HepG2 (cell line): ENCODE measurements around the gene DUS1L. TPM values are rescaled to one million over a fixed set of nuclear protein-coding genes. Genes with fewer than 3 reads are reported as not detected.

Experiments used
- ADNP ChIP-seq: sonication (generic); formaldehyde crosslinking; IDR thresholded peaks from 2 replicates; pipeline ENCODE4 v1.4.0; 2020; ENCODE audit warnings: missing genetic modification reagents
- ATF7-NPFF ChIP-seq: sonication (generic); formaldehyde crosslinking; IDR thresholded peaks from 2 replicates; pipeline ENCODE4 v1.8.1; 2023; ENCODE audit warnings: mild to moderate bottlenecking, low read depth, missing genetic modification reagents, moderate library complexity
- GATA4 ChIP-seq: sonication (generic); IDR thresholded peaks from 2 replicates; pipeline ENCODE4 v1.6.1; 2016; ENCODE audit warnings: antibody characterized with exemption, low read depth, borderline replicate concordance
- GATAD2A ChIP-seq: IDR thresholded peaks from 2 replicates; pipeline ENCODE4 v1.6.1; 2016
- GZF1 ChIP-seq: sonication (generic); formaldehyde crosslinking; IDR thresholded peaks from 2 replicates; pipeline ENCODE4 v1.5.1; 2020; ENCODE audit warnings: mild to moderate bottlenecking, missing genetic modification reagents
- HDAC1 ChIP-seq: sonication (generic); formaldehyde crosslinking; IDR thresholded peaks from 2 replicates; pipeline ENCODE4 v1.5.1; 2020; ENCODE audit warnings: mild to moderate bottlenecking, missing genetic modification reagents
- HMGA1 ChIP-seq: sonication (generic); formaldehyde crosslinking; conservative IDR thresholded peaks from 2 replicates; pipeline ENCODE4 v1.4.0; 2020; ENCODE audit warnings: missing genetic modification reagents
- IKZF1 ChIP-seq: fragments of 450-650 bp; IDR thresholded peaks from 2 replicates; pipeline ENCODE4 v1.7.1; 2016
- IKZF4 ChIP-seq: sonication (generic); formaldehyde crosslinking; IDR thresholded peaks from 2 replicates; pipeline ENCODE4 v1.5.1; 2020; ENCODE audit warnings: borderline replicate concordance, mild to moderate bottlenecking, low read depth, missing genetic modification reagents; ENCODE audit errors: not compliant biosample characterization
- JUND ChIP-seq: sonication (generic); formaldehyde crosslinking; IDR thresholded peaks from 2 replicates; pipeline ENCODE4 v1.8.0; 2022; ENCODE audit warnings: mild to moderate bottlenecking, missing genetic modification reagents
- KLF12 ChIP-seq: sonication (generic); formaldehyde crosslinking; IDR thresholded peaks from 2 replicates; pipeline ENCODE4 v1.4.0; 2020; ENCODE audit warnings: missing genetic modification reagents, borderline replicate concordance
- MTF1 ChIP-seq: sonication (generic); formaldehyde crosslinking; IDR thresholded peaks from 2 replicates; pipeline ENCODE4 v1.5.0; 2020; ENCODE audit warnings: missing genetic modification reagents
- MZF1 ChIP-seq: sonication (generic); formaldehyde crosslinking; IDR thresholded peaks from 2 replicates; pipeline ENCODE4 v1.8.1; 2023; ENCODE audit warnings: mild to moderate bottlenecking, missing genetic modification reagents, borderline replicate concordance
- NCOA1 ChIP-seq: sonication (generic); formaldehyde crosslinking; IDR thresholded peaks from 2 replicates; pipeline ENCODE4 v1.9.0; 2021; ENCODE audit warnings: missing genetic modification reagents
- NFIC ChIP-seq: IDR thresholded peaks from 2 replicates; pipeline ENCODE4 v1.6.1; 2012; ENCODE audit warnings: mild to moderate bottlenecking, low read length, inconsistent platforms
- NFYC ChIP-seq: IDR thresholded peaks from 2 replicates; pipeline ENCODE4 v1.6.1; 2016; ENCODE audit warnings: missing genetic modification reagents, missing compliant biosample characterization
- PPARG ChIP-seq: conservative IDR thresholded peaks from 2 replicates; pipeline ENCODE4 v1.6.1; 2016; ENCODE audit warnings: missing biosample characterization, missing genetic modification reagents
- SNAPC2 ChIP-seq: sonication (generic); formaldehyde crosslinking; IDR thresholded peaks from 2 replicates; pipeline ENCODE4 v1.8.1; 2022; ENCODE audit warnings: mild to moderate bottlenecking, missing genetic modification reagents
- SOX6 ChIP-seq, 2 experiments: fragments of 450-650 bp in 1 of 2; sonication (generic) in 1 of 2; formaldehyde crosslinking in 1 of 2; IDR thresholded peaks; 2 replicates each; pipeline versions ENCODE4 v1.4.0 to v1.6.1; 2017 to 2020; ENCODE audit warnings: antibody characterized with exemption in 1 of 2, mild to moderate bottlenecking in 1 of 2, missing genetic modification reagents in 1 of 2
- TARDBP ChIP-seq: sonication (generic); formaldehyde crosslinking; IDR thresholded peaks from 2 replicates; pipeline ENCODE4 v1.8.0; 2022; ENCODE audit warnings: mild to moderate bottlenecking, missing genetic modification reagents
- TSC22D2 ChIP-seq: sonication (generic); formaldehyde crosslinking; IDR thresholded peaks from 2 replicates; pipeline ENCODE4 v1.5.1; 2020; ENCODE audit warnings: missing genetic modification reagents, mild to moderate bottlenecking, borderline replicate concordance
- ZMAT5 ChIP-seq: sonication (generic); formaldehyde crosslinking; IDR thresholded peaks from 2 replicates; pipeline ENCODE4 v1.5.0; 2020; ENCODE audit warnings: mild to moderate bottlenecking, low read depth, missing genetic modification reagents, borderline replicate concordance
- ZNF441 ChIP-seq: sonication (generic); formaldehyde crosslinking; IDR thresholded peaks from 2 replicates; pipeline ENCODE4 v1.7.0; 2021; ENCODE audit warnings: missing genetic modification reagents, borderline replicate concordance
- ZNF557 ChIP-seq: sonication (generic); formaldehyde crosslinking; IDR thresholded peaks from 2 replicates; pipeline ENCODE4 v1.4.0; 2020; ENCODE audit warnings: missing genetic modification reagents
- ZNF569 ChIP-seq: sonication (generic); formaldehyde crosslinking; IDR thresholded peaks from 2 replicates; pipeline ENCODE4 v1.5.0; 2020; ENCODE audit warnings: mild to moderate bottlenecking, missing genetic modification reagents, moderate library complexity, borderline replicate concordance
- ZNF678 ChIP-seq: sonication (generic); formaldehyde crosslinking; IDR thresholded peaks from 2 replicates; pipeline ENCODE4 v1.4.0; 2020; ENCODE audit warnings: mild to moderate bottlenecking, missing genetic modification reagents
- polyA plus RNA-seq, 8 experiments: library from polyadenylated mRNA; depleted of rRNA in 3 of 8; stranded (reverse) in 7 of 8; unstranded in 1 of 8; fragments of >200 nt; fragmentation: Illumina TruSeq in 4 of 8; extraction: Trizol in 4 of 8; gene quantifications; 2 replicates each; pipeline versions ENCODE4 v1.2.1 to v1.2.3, GENCODE V29; 2011 to 2016; ENCODE audit warnings: low read depth in 4 of 8, missing spikeins in 1 of 8, mixed read lengths in 1 of 8; ENCODE audit not compliant: insufficient read depth in 1 of 8
- total RNA-seq, 5 experiments: library from RNA; depleted of rRNA; stranded (reverse); fragments of >200 nt; fragmentation: Illumina TruSeq; extraction: Trizol; gene quantifications; 2 replicates each; pipeline ENCODE4 v1.2.3, GENCODE V29; 2016; ENCODE audit warnings: low read depth in 1 of 5
- TF ChIP-seq, protein P1 (sequence below): sonication (generic); formaldehyde crosslinking; IDR thresholded peaks from 2 replicates; pipeline ENCODE4 v1.4.0; 2020; ENCODE audit warnings: missing genetic modification reagents
- TF ChIP-seq, protein P2 (sequence below): sonication (generic); formaldehyde crosslinking; IDR thresholded peaks from 2 replicates; pipeline ENCODE4 v1.4.0; 2020; ENCODE audit warnings: mild to moderate bottlenecking, missing genetic modification reagents
- TF ChIP-seq, protein P3 (sequence below): sonication (generic); formaldehyde crosslinking; IDR thresholded peaks from 2 replicates; pipeline ENCODE4 v1.4.0; 2020; ENCODE audit warnings: missing genetic modification reagents
- TF ChIP-seq, protein P4 (sequence below): sonication (generic); formaldehyde crosslinking; IDR thresholded peaks from 2 replicates; pipeline ENCODE4 v1.4.0; 2020; ENCODE audit warnings: mild to moderate bottlenecking, missing genetic modification reagents

DUS1L gene
- total and polyA plus RNA-seq, 2 of the 13 experiments (the other 11 are each of a cell fraction or from before 2014, with no cell fraction given) = 81.0 to 109 TPM

DNA sequence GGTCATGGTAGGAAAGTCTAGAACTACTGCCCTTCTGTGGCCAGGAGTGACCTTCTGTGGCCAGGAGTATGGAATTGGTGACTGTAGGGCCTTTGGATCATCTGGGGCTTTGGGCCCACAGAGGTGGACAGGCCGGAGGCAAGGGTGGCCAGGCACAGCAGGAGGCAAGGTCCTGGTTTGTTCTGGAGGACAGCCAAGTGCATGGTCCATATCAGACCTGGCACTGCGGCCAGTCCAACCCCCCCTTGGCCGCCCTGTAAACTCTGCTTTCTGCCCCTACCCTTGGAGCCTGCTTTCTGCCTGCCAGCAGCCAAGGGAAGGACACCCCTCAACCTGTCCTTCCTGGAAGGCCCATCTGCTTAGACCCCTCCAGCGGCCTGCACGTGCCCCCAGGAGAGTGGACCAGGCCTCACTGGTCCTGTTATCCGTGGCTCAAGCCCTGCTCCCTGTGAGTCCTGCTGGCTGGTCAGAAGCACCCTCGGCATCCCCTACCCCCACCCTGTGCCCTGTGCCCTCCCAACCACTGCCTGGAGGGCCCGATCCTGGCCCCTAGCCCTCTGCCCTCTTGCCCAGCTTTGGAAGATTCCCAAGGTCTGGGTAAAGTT lies 25.8 kb downstream of the DUS1L start (continued):
- TF ChIP-seq KLF12 (CRISPR knock-in tag) = no peak
- TF ChIP-seq GATA4 = no peak
- no peak for TF ChIP-seq ADNP (CRISPR knock-in tag)
- TF ChIP-seq, protein P1, sequence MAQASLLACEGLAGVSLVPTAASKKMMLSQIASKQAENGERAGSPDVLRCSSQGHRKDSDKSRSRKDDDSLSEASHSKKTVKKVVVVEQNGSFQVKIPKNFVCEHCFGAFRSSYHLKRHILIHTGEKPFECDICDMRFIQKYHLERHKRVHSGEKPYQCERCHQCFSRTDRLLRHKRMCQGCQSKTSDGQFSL = no peak; the same call in 1 of the 2 replicates
- TF ChIP-seq TSC22D2 (CRISPR knock-in tag) = no peak
- no peak for TF ChIP-seq ZNF557 (CRISPR knock-in tag)
- no peak for TF ChIP-seq ZMAT5 (CRISPR knock-in tag)
- TF ChIP-seq MTF1 (CRISPR knock-in tag) = no peak
- TF ChIP-seq ZNF441 (CRISPR knock-in tag) = no peak
- no peak for TF ChIP-seq ZNF678 (CRISPR knock-in tag)
- no peak for TF ChIP-seq ATF7-NPFF (CRISPR knock-in tag)
- TF ChIP-seq JUND (CRISPR knock-in tag) = no peak
- TF ChIP-seq GZF1 (CRISPR knock-in tag) = no peak
- TF ChIP-seq SOX6 (IDR thresholded peaks at IDR 0.05) = no peak
- peak; percentile 56 for TF ChIP-seq SOX6 (CRISPR knock-in tag; IDR thresholded peaks at IDR 0.05)
- TF ChIP-seq GATAD2A = peak; percentile 55
- no peak for TF ChIP-seq PPARG
- TF ChIP-seq NCOA1 (CRISPR knock-in tag) = no peak
- TF ChIP-seq NFIC = no peak; the same call in 1 of the 2 replicates
- TF ChIP-seq IKZF1 = no peak
- TF ChIP-seq SNAPC2 = no peak
- TF ChIP-seq, protein P2, sequence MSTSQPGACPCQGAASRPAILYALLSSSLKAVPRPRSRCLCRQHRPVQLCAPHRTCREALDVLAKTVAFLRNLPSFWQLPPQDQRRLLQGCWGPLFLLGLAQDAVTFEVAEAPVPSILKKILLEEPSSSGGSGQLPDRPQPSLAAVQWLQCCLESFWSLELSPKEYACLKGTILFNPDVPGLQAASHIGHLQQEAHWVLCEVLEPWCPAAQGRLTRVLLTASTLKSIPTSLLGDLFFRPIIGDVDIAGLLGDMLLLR = no peak
- TF ChIP-seq ZNF569 (CRISPR knock-in tag) = no peak
- TF ChIP-seq IKZF4 = no peak
- TF ChIP-seq HMGA1 (CRISPR knock-in tag) = no peak
- TF ChIP-seq TARDBP = no peak
- no peak for TF ChIP-seq NFYC (CRISPR knock-in tag)
- no peak for TF ChIP-seq MZF1 (CRISPR knock-in tag)
- TF ChIP-seq HDAC1 (CRISPR knock-in tag) = no peak; the same call in 1 of the 2 replicates
- TF ChIP-seq, protein P3, sequence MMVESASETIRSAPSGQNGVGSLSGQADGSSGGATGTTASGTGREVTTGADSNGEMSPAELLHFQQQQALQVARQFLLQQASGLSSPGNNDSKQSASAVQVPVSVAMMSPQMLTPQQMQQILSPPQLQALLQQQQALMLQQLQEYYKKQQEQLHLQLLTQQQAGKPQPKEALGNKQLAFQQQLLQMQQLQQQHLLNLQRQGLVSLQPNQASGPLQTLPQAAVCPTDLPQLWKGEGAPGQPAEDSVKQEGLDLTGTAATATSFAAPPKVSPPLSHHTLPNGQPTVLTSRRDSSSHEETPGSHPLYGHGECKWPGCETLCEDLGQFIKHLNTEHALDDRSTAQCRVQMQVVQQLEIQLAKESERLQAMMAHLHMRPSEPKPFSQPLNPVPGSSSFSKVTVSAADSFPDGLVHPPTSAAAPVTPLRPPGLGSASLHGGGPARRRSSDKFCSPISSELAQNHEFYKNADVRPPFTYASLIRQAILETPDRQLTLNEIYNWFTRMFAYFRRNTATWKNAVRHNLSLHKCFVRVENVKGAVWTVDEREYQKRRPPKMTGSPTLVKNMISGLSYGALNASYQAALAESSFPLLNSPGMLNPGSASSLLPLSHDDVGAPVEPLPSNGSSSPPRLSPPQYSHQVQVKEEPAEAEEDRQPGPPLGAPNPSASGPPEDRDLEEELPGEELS = no peak
- TF ChIP-seq, protein P4, sequence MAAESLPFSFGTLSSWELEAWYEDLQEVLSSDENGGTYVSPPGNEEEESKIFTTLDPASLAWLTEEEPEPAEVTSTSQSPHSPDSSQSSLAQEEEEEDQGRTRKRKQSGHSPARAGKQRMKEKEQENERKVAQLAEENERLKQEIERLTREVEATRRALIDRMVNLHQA (CRISPR knock-in tag) = no peak
